Natural killer cell treated with Interleukin-12 subunit alpha and Interleukin-12 subunit beta and Interleukin-15 and Interleukin-18, amount 100 ng/mL, for 72 hours (primary cell): Measurements from ENCODE around the gene PSEN2. TPM values are rescaled to one million over a fixed set of nuclear protein-coding genes. Genes with fewer than 3 reads are reported as not detected.

ENCODE experiments used
- ATAC-seq, 2 donors: fragments of 150-1000 bp; cut with Tn5 transposase in 1 of 2; sonication (Bioruptor Pico), chemical (Tn5 transposase) in 1 of 2; 2 replicates each; pipeline ENCODE4 v1.10.0; 2021
- DNase-seq: peaks from one replicate; pipeline ENCODE4 v3.0.0; 2022; ENCODE audit warnings: low spot score
- H3K27ac Mint-ChIP-seq, 2 donors: 1 replicate in 1 of 2; 2 replicates in 1 of 2; pipeline ENCODE4 v1.8.0; 2022; ENCODE audit warnings: mixed read lengths in 2 of 2, mild to moderate bottlenecking in 1 of 2, moderate library complexity in 1 of 2
- H3K27me3 Mint-ChIP-seq, 2 donors: 1 replicate in 1 of 2; 2 replicates in 1 of 2; pipeline ENCODE4 v1.8.0; 2022; ENCODE audit warnings: mixed read lengths in 2 of 2
- H3K36me3 Mint-ChIP-seq: one replicate; pipeline ENCODE4 v1.8.0; 2022; ENCODE audit warnings: mixed read lengths
- H3K4me1 Mint-ChIP-seq, 2 donors: 1 replicate in 1 of 2; 2 replicates in 1 of 2; pipeline ENCODE4 v1.8.0; 2022; ENCODE audit warnings: low read depth in 2 of 2, mixed read lengths in 2 of 2, mild to moderate bottlenecking in 1 of 2
- H3K4me3 Mint-ChIP-seq: one replicate; pipeline ENCODE4 v1.8.0; 2022; ENCODE audit warnings: mixed read lengths
- H3K9me3 Mint-ChIP-seq: 2 replicates; pipeline ENCODE4 v1.8.0; 2022; ENCODE audit warnings: mixed read lengths
- total RNA-seq, 2 donors: library from RNA; stranded (reverse); gene quantifications; one replicate each; pipeline ENCODE4 v1.2.3, GENCODE V29; 2022

Gene PSEN2
- total RNA-seq, 2 donors from 2014 or later = 20.3 to 21.8 TPM

DNA sequence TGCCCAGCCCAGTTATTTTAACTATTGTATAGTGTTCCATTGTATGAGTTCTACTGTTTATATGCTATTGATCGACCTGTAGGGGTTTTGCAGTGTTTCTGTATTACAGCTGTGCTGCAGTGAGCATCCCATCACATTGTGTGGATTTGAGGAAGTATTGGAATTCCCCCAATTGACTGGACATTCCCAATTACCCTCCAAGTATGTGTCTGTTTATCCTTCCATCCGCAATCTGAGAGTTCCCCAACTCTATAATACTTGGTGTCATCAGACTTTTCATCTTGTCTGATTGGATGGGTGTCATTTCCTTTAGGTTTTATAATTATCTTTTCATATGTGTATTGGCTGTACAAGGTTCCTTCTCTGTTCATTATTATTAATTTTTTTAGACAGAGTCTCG lies 27.8 kb downstream of the PSEN2 start:
- Mint-ChIP-seq H3K36me3 (peaks cover 6% of the 10 kb centered on the region), H3K27me3 (no peaks in the 10 kb centered on the region), H3K27ac (no peak overlapping the region), H3K4me3 (no peak overlapping the region), H3K4me1 (no peaks in the 10 kb centered on the region), H3K9me3 (no peaks in the 10 kb centered on the region)
- no peak for DNase-seq
- ATAC-seq = no peak

DNA sequence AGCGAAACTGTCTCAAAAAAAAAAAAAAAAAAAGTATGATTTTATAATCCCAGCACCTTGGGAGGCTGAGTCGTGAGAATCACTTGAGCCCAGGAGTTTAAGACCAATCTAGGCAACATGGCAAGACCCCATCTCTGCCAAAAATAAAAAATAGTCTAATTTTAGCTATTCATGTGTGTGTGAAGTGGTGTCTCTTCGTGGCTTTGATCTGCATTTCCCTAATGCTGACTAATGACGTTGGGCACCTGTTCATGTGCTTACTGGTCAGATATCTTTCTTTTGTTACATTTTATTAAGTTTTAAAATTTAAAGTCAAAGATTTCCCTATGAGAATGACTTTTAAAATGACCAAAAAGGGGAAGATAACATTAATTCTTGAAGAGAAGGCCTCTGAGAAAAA lies 31.0 kb downstream of the PSEN2 start:
- ATAC-seq = no peak
- H3K27ac Mint-ChIP-seq = no peak overlapping the region

DNA sequence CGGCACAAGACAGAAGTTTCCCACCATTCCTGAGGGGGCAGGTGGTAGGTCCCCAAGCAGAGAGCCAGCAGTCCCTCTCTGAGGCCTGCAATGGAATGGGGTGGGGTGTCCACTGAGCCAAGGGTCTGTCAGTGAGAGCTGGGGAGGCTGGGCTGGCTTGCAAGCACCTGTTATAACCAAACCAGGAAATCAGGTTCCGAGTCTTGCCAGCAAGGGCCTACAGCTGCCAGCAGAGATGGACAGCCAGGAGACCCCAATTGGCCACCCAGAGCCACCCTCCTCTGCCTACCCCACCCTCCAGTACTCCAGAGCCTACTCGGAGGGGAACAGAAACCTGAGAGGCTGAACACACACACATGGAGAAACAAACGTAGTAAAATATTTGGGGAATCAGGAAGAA lies 32.2 kb downstream of the PSEN2 start:
- no peaks in the 10 kb centered on the region for H3K4me1 Mint-ChIP-seq
- H3K4me3 Mint-ChIP-seq = no peak overlapping the region
- no peaks in the 10 kb centered on the region for H3K27me3 Mint-ChIP-seq
- ATAC-seq (no peak), DNase-seq (peak; percentile 53)
- H3K36me3 Mint-ChIP-seq = peaks cover 4% of the 10 kb centered on the region
- no peak overlapping the region for H3K27ac Mint-ChIP-seq
- no peaks in the 10 kb centered on the region for H3K9me3 Mint-ChIP-seq

More for the DNA sequence above, 31.0 kb downstream of the PSEN2 start:
- Mint-ChIP-seq H3K36me3 (peaks cover 10% of the 10 kb centered on the region), H3K9me3 (no peaks in the 10 kb centered on the region), H3K4me1 (no peaks in the 10 kb centered on the region), H3K4me3 (no peak overlapping the region), H3K27me3 (no peaks in the 10 kb centered on the region)
- no peak for DNase-seq

GRCh38 chr1:226903819-226904716 lies 33.7 kb downstream of the PSEN2 start:
- ATAC-seq (no peak), DNase-seq (peak; percentile 8)
- no peak overlapping the region for H3K4me3 Mint-ChIP-seq
- H3K36me3 Mint-ChIP-seq = peaks cover 4% of the 10 kb centered on the region
- no peaks in the 10 kb centered on the region for H3K4me1 Mint-ChIP-seq
- no peaks in the 10 kb centered on the region for H3K27me3 Mint-ChIP-seq
- no peaks in the 10 kb centered on the region for H3K9me3 Mint-ChIP-seq
- no peak overlapping the region for H3K27ac Mint-ChIP-seq

DNA sequence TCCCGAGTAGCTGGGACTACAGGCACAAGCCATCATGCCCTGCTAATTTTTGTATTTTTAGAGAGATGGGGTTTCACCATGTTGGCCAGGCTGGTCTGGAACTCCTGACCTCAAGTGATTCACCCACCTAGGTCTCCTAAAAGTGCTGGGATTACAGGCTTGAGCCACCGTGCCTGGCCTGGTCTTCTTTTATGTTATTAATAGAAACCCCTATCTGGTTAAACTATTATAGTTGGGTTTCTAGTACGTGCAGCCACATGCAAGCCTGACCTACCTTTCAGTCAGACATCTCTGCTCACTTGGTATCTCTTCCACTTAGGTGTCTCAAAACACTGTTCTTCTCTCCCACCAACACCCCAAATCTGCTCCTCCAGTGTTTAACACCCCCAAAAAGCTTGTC lies 34.4 kb downstream of the PSEN2 start:
- DNase-seq (peak; percentile 13), ATAC-seq (no peak)
- H3K27ac Mint-ChIP-seq = no peak overlapping the region
- no peak overlapping the region for H3K4me3 Mint-ChIP-seq
- H3K36me3 Mint-ChIP-seq = peaks cover 4% of the 10 kb centered on the region
- H3K4me1 Mint-ChIP-seq = no peaks in the 10 kb centered on the region
- H3K27me3 Mint-ChIP-seq = no peaks in the 10 kb centered on the region
- H3K9me3 Mint-ChIP-seq = no peaks in the 10 kb centered on the region

GRCh38 chr1:226908419-226908818 lies 38.0 kb downstream of the PSEN2 start:
- ATAC-seq = no peak
- H3K27ac Mint-ChIP-seq = no peak overlapping the region

DNA sequence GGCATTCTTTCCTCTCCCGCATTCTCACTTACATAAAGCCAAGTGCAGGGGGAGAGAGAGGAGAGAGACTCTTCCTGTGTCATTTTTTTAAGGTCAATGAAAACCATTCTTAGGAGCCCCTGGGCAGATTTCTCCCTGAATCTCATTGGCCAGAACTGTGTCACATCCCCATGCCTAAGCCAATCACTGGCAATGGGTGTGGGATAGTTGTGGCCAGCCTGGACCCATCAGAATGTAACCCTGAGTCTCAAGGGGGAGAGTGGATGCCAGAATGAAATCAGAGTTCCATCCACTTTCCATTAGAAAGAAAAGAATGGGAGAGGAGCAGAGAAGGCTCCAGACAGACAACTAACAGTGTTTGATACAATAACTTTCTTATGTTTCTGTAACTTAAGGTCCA lies 38.5 kb downstream of the PSEN2 start:
- Mint-ChIP-seq H3K36me3 (no peaks in the 10 kb centered on the region), H3K9me3 (no peaks in the 10 kb centered on the region), H3K27ac (no peak overlapping the region), H3K27me3 (no peaks in the 10 kb centered on the region), H3K4me1 (no peaks in the 10 kb centered on the region), H3K4me3 (no peak overlapping the region)
- no peak for DNase-seq
- no peak for ATAC-seq

More at GRCh38 chr1:226908419-226908818, 38.0 kb downstream of the PSEN2 start:
- Mint-ChIP-seq H3K4me1 (no peaks in the 10 kb centered on the region), H3K4me3 (no peak overlapping the region), H3K9me3 (no peaks in the 10 kb centered on the region), H3K27me3 (no peaks in the 10 kb centered on the region), H3K36me3 (peaks cover 2% of the 10 kb centered on the region)
- DNase-seq = no peak

GRCh38 chr1:226912587-226913176 lies 42.3 kb downstream of the PSEN2 start:
- no peaks in the 10 kb centered on the region for H3K9me3 Mint-ChIP-seq
- H3K27me3 Mint-ChIP-seq = no peaks in the 10 kb centered on the region
- ATAC-seq (no peak), DNase-seq (no peak)
- H3K4me1 Mint-ChIP-seq = no peaks in the 10 kb centered on the region
- H3K36me3 Mint-ChIP-seq = no peaks in the 10 kb centered on the region
- no peak overlapping the region for H3K4me3 Mint-ChIP-seq
- no peak overlapping the region for H3K27ac Mint-ChIP-seq

DNA sequence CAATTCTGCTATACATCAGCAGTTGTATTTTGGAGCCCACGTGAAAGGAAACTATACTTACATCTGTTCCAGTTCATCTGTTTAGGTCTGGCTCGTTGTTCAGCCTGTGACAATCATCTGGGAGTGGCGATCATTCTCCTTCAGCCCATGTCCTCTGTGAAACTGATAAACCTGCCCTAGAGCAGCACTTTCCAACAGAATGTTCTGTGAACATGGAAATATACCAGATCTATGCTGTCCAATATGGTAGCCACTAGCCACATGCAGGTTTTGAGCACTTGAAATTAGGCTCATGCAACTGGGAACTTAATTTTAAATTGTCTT lies 45.2 kb downstream of the PSEN2 start:
- Mint-ChIP-seq H3K9me3 (no peaks in the 10 kb centered on the region), H3K27ac (no peak overlapping the region)
- DNase-seq = no peak

DNA sequence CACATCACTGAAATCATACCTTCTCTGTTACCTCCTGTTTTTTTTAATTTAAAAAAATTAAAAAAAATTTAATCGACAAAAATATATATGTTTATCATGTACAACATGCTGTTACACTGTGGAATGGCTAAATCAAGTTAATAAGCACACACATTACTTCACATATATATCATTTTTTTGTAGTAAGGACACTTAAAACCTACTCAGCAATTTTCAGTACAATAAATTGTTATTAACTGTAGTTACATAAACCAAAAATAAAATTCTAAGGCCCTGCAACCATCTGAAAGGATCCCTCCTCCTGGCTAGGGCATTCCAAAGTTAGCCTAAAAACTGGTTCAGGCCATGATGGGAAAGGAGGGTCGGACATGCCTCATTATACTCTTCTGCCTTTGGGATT lies 46.1 kb downstream of the PSEN2 start:
- H3K36me3 Mint-ChIP-seq = no peaks in the 10 kb centered on the region
- no peaks in the 10 kb centered on the region for H3K9me3 Mint-ChIP-seq
- H3K4me1 Mint-ChIP-seq = no peaks in the 10 kb centered on the region
- no peak overlapping the region for H3K27ac Mint-ChIP-seq
- no peak for ATAC-seq
- no peak for DNase-seq
- H3K4me3 Mint-ChIP-seq = no peak overlapping the region
- H3K27me3 Mint-ChIP-seq = no peaks in the 10 kb centered on the region

More for the DNA sequence above, 45.2 kb downstream of the PSEN2 start:
- Mint-ChIP-seq H3K36me3 (no peaks in the 10 kb centered on the region), H3K4me3 (no peak overlapping the region), H3K4me1 (no peaks in the 10 kb centered on the region), H3K27me3 (no peaks in the 10 kb centered on the region)
- ATAC-seq = no peak

GRCh38 chr1:226919587-226919986 lies 49.2 kb downstream of the PSEN2 start:
- H3K27ac Mint-ChIP-seq = peak overlapping the region in 1 of 2 donors; percentile 11
- peaks cover 0 to 2% of the 10 kb centered on the region in 2 donors for H3K27me3 Mint-ChIP-seq
- no peaks in the 10 kb centered on the region for H3K9me3 Mint-ChIP-seq
- DNase-seq (no peak), ATAC-seq (no peak)
- no peak overlapping the region for H3K4me3 Mint-ChIP-seq
- H3K4me1 Mint-ChIP-seq = no peaks in the 10 kb centered on the region
- H3K36me3 Mint-ChIP-seq = no peaks in the 10 kb centered on the region

DNA sequence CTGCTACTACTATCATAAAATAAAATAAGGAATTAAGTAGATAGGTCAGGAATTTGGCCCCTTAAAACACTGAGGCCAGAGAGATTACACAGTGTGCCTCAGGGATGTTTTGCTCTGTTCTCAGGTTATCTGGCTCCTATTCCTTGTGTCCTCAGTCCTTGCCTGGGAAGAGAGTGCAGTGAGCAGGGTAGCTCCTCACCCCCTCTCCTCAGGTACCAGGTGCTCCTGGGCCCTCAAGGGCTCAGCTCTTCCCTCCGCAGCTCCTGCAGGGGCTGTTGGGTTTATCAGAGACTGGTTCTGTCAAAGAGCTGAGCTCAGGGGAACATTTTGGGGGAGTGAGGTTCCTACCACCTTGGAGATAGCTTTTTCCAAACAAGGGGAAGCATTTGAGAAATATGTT lies 49.6 kb downstream of the PSEN2 start:
- no peak for DNase-seq
- Mint-ChIP-seq H3K27ac (no peak overlapping the region), H3K27me3 (peaks cover 0 to 2% of the 10 kb centered on the region in 2 donors), H3K4me3 (no peak overlapping the region), H3K4me1 (no peaks in the 10 kb centered on the region), H3K36me3 (no peaks in the 10 kb centered on the region), H3K9me3 (no peaks in the 10 kb centered on the region)
- no peak for ATAC-seq

- no peaks in the 10 kb centered on the region for H3K36me3 Mint-ChIP-seq
- ATAC-seq (no peak), DNase-seq (no peak)
- H3K4me3 Mint-ChIP-seq = no peak overlapping the region
- H3K27ac Mint-ChIP-seq = no peak overlapping the region
- H3K4me1 Mint-ChIP-seq = no peaks in the 10 kb centered on the region
- H3K27me3 Mint-ChIP-seq = peaks cover 0 to 5% of the 10 kb centered on the region in 2 donors
- H3K9me3 Mint-ChIP-seq = no peaks in the 10 kb centered on the region
Measured at GRCh38 chr1:226920446-226920894, 50.1 kb downstream of the PSEN2 start.

GRCh38 chr1:226921504-226921903 lies 51.1 kb downstream of the PSEN2 start:
- Mint-ChIP-seq H3K36me3 (peaks cover under 1% of the 10 kb centered on the region), H3K4me3 (no peak overlapping the region), H3K27ac (no peak overlapping the region), H3K9me3 (no peaks in the 10 kb centered on the region), H3K4me1 (no peaks in the 10 kb centered on the region), H3K27me3 (peaks cover 0 to 5% of the 10 kb centered on the region in 2 donors)
- DNase-seq = no peak
- no peak for ATAC-seq
